KOPT-K1 (cell line): Measurements from ENCODE around the gene SALL3.
"Not testable (repeated sequence)": the region's sequence is repeated elsewhere in the genome, so short reads cannot be mapped to it uniquely, and the experiment has no call there.

Source experiments
- H3K27ac ChIP-seq: fragments of 200-600 bp; sonication (generic); 2 replicates; pipeline ENCODE4 v1.5.1; 2016; ENCODE audit warnings: antibody characterized with exemption, mild to moderate bottlenecking, low read depth, low read length; ENCODE audit not compliant: poor library complexity, severe bottlenecking
- H3K36me3 ChIP-seq: fragments of 200-600 bp; sonication (generic); 2 replicates; pipeline ENCODE4 v1.5.1; 2017; ENCODE audit warnings: antibody characterized with exemption, mild to moderate bottlenecking, low read length, moderate library complexity; ENCODE audit not compliant: insufficient read depth
- H3K9me3 ChIP-seq: fragments of 200-600 bp; sonication (generic); 2 replicates; pipeline ENCODE4 v1.5.1; 2017; ENCODE audit warnings: antibody characterized with exemption, low read length, mild to moderate bottlenecking; ENCODE audit not compliant: insufficient read depth, poor library complexity, severe bottlenecking

The SALL3 gene

DNA sequence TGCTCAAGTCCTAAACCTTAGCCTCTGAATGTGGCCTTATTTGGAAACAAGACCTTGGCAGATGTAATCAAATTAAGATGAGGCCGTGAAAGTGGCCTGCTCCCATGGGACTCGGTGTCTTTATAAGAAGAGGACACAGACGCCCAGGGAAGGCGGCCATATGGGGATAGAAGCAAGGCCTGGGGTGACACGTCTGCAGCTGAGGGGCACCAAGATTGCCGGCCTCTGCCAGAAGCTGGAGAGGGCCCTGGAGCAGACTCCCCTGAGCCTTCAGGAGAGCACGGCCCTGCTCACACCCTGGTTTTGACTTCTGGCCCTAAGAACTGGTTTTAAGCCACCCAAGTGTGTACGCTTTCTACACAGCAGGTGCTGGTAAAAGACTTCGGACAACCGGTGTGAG is 29.2 kb upstream of the SALL3 start:
- Histone ChIP-seq H3K9me3 (peaks cover 16% of the 10 kb centered on the region), H3K36me3 (no peaks in the 10 kb centered on the region), H3K27ac (no peak overlapping the region)

DNA sequence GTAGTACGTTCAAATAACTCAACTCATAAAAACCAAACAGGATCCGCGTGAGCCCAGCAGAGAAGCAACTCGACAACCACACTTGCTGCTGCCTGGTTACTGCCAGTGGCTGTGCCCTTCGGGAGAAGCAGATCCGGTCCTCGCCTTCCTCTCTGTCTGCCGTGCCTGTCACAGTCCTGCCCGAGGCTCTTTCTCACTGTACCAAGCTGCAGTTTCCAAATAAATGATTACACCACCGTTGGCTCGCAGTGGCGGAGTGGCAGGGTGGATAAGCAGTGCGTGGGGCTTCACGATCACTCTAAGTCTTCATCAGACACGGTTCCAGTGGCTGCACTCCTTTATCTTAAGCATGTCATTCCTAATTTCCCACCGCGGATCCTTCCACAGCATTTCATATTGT is 26.1 kb upstream of the SALL3 start:
- no peak overlapping the region for H3K27ac ChIP-seq
- no peaks in the 10 kb centered on the region for H3K36me3 ChIP-seq
- peaks cover 16% of the 10 kb centered on the region for H3K9me3 ChIP-seq

DNA sequence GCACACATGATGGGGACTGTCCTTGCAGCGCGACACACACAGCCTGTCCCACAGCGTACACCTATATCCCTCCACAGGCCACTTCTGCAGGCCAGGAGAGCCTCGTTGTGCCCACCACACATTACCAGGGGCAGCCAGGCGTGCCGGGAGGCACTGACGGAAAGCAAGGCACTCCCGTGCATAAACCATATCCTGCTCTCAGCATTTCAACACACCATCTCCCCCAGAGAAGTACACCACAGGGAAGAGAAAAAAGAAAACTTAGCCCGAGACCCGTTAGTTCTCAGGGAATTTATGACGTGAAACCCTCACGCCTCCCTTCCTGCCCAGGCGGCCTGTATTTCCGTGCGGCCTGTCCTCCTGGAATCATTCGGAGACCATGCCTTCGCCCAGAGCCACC is 24.6 kb upstream of the SALL3 start:
- no peak overlapping the region for H3K27ac ChIP-seq
- H3K36me3 ChIP-seq: no peaks in the 10 kb centered on the region
- peaks cover 16% of the 10 kb centered on the region for H3K9me3 ChIP-seq

DNA sequence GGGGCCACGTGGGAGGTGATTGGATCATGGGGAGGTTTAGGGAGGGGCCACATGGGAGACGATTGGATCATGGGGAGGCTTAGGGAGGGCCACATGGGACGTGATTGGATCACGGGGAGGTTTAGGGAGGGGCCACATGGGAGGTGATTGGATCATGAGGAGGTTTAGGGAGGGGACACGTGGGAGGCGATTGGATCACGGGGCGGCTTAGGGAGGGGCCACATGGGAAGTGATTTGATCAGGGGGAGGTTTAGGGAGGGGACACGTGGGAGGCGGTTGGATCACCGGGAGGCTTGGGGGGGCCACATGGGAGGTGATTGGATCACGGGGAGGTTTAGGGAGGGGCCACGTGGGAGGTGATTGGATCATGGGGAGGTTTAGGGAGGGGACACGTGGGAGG is 22.5 kb upstream of the SALL3 start:
- no peaks in the 10 kb centered on the region for H3K36me3 ChIP-seq
- no peak overlapping the region for H3K27ac ChIP-seq
- H3K9me3 ChIP-seq: peaks cover 5% of the 10 kb centered on the region

DNA sequence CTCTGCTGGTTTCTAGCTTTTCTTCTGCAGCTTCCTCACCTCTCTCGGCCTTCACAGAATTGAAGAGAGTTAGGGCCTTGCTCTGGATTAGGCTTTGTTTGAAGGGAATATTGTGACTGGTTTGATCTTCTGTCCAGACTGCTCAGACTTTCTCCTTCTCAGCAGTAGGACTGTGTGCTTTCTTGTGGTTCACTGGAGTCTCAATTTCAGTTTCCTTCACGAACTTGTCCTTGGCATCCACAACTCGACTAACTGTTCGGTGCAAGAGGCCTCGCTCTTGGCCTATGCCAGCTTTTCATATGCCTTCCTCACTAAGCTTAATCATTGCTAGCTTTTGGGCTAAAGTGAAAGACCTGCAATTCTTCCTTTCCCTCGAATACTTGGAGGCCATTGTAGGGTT is 18.9 kb upstream of the SALL3 start:
- Histone ChIP-seq H3K36me3 (no peaks in the 10 kb centered on the region), H3K27ac (no peak overlapping the region), H3K9me3 (no peaks in the 10 kb centered on the region)

DNA sequence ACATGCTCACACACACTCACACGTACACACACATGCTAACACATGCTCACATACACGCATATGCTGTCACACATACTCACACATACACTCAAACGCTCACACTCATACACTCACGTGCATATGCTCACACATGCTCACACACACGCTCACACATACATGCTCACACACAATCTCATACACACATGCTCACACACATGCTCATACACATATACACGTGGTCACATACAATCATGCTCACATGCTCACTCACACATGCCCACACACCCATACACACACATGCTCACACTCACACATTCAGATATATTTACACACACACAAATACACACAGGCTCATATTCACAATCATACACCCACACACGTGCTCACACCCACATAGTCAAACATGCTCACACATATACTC is 17.5 kb upstream of the SALL3 start:
- H3K9me3 ChIP-seq: no peaks in the 10 kb centered on the region
- no peaks in the 10 kb centered on the region for H3K36me3 ChIP-seq
- H3K27ac ChIP-seq: no peak overlapping the region

DNA sequence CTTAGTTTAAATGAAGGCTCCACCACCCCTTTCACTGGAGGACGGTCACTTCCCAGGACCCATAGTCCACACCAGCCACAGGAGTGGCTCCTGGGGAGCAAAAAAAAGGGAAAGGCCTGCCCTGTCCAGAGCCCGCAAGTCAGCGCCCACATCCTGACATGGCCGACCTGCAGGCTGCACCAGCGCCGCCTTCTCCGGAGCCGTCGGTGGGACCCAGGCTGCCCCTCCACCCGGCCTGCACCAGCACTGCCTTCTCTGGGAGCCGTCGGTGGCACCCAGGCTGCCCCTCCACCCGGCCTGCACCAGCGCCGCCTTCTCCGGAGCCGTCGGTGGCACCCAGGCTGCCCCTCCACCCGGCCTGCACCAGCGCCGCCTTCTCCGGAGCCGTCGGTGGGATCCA is 14.9 kb upstream of the SALL3 start:
- H3K27ac ChIP-seq, H3K9me3 ChIP-seq, H3K36me3 ChIP-seq: not testable (repeated sequence)

DNA sequence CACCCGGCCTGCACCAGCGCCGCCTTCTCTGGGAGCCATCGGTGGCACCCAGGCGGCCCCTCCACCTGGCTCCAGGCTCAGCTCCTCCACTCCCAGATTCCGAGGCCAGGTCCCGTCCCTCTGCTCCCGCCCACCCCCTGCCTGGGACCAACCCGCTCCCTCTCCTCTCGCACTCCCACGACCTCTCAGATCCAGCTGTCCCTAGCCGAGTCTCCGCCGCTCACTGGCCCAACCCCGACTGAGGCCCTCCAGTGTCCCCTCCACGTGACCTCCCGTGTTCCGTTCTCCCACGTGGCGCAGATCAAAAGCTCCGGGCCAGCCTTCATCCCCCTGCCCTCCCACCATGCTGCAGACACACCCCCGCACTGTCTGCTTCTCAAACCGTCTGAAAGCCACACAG is 14.4 kb upstream of the SALL3 start:
- H3K9me3 ChIP-seq: no peaks in the 10 kb centered on the region
- no peak overlapping the region for H3K27ac ChIP-seq
- no peaks in the 10 kb centered on the region for H3K36me3 ChIP-seq

DNA sequence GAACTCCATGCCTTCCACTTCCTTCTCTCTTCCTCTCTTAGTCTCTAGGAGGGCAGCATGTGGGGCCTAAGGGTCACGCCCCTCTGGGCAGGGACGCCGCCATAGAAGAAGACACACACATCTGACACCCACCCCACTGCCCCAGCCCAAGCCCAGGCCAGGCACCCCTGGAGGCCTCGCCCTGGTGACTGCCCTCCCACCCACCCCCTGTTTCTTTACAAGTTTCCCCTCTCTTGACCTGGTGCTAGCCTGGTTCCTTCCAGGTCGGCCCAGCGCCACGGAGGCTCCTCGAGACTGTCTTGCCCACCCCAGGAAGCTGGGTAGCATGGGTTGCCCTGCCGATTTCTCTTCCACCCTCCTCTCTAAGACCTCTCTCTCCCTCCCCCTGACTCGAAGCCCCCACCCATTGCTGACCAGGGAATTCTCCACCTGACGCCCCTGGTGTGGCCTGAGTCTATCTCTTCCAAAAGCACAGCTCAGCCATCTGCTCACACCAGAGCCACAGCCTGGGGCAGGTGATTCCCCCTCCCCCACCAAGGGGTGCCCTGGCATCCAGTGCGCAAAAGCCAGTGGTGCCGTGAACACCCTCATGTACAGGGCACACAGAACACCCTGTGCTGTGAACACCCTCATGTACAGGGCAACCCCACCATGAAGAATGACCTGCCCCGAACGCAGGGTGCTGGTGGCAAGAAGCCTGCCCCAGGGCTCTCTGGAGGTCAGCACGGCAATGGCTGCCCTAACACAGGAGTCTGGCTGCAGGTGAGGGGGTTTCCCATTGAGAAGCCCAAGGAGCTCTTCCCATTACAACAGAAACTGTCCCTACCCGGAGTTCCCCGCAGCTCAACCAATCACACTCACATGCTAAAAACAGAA is 13.5 kb upstream of the SALL3 start:
- Histone ChIP-seq H3K36me3 (no peaks in the 10 kb centered on the region), H3K27ac (no peak overlapping the region), H3K9me3 (no peaks in the 10 kb centered on the region)

DNA sequence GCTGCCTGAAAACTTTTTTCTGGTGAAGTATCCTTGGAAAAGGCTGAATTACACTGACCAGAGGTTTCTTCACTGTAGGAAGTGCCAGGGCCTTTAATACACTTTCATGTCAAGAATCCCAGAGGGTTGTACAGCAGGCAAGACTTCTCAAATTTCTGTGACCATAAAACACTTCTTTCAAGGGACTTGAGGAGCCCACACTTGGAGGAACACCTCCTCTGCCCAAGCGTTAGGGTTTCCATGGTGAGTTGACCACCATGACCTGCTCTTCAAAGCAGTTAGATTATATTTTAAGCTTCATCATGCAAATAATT is 12.9 kb upstream of the SALL3 start:
- Histone ChIP-seq H3K9me3 (no peaks in the 10 kb centered on the region), H3K27ac (no peak overlapping the region), H3K36me3 (no peaks in the 10 kb centered on the region)

DNA sequence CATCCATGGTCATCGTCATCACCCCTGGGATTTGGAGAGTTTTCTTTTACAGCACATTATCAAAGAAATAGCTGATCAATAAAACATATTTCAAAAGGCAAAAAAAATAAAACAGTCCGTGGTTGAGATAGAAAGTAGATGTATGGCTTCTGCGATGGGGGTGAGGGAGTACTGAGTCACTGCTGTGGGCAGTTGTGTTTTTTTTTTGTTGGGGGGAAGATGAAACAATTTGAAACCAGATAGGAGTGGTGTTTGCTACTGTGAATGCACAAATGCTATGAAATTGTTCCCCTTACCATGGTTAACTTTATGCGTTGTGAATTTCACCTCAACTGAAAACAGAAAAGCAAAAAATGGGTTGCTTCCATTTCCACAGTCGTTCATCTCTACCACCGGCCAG is 11.9 kb upstream of the SALL3 start:
- Histone ChIP-seq H3K9me3 (no peaks in the 10 kb centered on the region), H3K27ac (no peak overlapping the region), H3K36me3 (no peaks in the 10 kb centered on the region)

DNA sequence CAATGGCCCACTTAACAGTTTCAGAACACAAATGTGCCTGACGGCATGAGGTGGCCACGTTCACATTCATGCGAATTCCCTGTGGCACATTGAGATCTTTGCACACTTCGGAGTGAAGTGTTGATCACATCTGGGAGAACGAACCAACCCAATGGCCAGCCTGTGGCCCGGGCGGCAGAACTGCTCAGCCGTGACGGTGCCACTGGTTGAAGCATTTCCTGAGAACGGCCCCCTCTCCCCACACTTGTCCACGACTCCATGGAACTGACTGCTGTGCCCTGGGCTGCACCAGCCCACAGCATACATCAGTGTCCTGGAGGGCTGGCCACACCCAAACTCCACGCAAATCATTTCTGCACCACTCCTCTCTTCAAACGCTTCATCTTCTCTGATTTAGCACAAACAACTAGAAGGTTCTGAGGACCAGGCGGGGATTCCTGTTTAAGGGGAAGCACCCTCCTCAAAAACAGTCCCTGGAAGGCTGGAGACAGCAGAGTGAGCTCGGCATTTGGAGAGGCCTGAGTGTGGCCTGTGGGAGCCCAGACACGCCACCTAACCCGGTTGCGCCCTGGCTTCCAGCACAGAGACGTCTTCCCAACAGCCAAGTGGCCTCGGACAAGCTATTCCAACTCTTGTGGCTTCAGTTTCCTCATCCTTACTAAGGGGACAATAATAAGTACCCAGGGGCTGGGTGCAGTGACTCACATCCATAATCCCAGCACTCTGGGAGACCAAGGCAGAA is 9.9 kb upstream of the SALL3 start:
- H3K27ac ChIP-seq: no peak overlapping the region
- H3K36me3 ChIP-seq: no peaks in the 10 kb centered on the region
- no peaks in the 10 kb centered on the region for H3K9me3 ChIP-seq

DNA sequence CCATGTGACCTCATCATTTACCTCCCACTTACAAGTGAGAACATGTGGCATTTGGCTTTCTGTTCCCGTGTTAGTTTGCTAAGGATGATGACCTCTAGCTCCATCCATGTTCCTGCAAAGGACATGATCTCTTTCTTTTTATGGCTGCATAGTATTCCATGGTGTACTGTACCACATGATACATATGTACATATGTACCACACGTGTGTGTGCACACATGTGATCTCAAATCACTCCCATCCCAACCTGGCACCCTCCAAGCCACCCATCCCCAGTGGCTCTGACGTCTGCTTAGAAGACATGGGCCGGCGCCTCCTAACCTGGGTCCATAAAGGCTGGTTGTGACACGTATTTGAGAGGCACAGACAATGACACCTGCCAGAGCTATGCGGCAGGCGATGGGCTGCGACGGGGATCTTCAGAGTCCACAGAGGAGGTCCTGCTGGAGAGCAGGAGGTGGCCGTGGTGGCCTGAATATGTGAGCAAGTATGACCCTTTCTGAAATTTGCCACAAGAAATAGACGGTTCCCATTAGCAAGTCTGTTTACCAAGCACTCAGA is 8.8 kb upstream of the SALL3 start:
- H3K27ac ChIP-seq: no peak overlapping the region

DNA sequence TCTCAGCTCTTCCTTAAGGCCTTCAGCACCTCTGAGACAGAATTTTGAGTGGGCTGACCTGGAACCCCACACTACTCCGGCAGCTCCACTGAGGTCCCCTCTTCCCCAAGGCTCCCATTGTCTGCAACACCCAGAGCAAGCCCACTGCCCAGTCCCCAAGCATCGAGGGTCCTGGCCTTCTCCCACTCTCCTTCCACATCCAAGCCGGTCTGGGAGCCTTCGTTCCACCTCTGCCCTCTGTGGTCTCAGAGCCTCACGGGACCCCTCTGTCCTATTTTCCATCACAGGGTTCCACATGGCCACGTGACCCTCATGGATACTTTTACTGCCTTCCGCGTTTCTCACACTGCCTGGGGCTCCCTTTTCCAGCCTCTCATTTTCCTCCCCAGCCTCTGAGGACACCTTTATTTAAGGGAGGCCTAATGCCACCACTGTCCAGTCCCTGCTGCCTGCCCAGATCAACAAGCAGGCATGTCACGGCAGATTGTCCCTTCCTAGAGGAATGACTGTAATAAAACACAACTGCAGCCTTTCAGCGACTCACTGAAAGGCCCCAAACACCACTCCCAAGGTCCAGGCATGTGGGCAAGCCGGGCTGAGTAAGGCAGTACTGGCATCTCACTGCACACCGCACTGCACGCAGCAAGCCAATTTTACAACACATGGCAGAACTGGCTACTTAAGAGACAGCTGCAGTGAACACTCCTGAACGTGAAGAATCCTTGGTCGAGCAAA is 7.9 kb upstream of the SALL3 start:
- H3K27ac ChIP-seq: no peak overlapping the region
- H3K36me3 ChIP-seq: no peaks in the 10 kb centered on the region
- peaks cover 3% of the 10 kb centered on the region for H3K9me3 ChIP-seq

More for the DNA sequence above, 8.8 kb upstream of the SALL3 start:
- peaks cover 3% of the 10 kb centered on the region for H3K9me3 ChIP-seq
- no peaks in the 10 kb centered on the region for H3K36me3 ChIP-seq

DNA sequence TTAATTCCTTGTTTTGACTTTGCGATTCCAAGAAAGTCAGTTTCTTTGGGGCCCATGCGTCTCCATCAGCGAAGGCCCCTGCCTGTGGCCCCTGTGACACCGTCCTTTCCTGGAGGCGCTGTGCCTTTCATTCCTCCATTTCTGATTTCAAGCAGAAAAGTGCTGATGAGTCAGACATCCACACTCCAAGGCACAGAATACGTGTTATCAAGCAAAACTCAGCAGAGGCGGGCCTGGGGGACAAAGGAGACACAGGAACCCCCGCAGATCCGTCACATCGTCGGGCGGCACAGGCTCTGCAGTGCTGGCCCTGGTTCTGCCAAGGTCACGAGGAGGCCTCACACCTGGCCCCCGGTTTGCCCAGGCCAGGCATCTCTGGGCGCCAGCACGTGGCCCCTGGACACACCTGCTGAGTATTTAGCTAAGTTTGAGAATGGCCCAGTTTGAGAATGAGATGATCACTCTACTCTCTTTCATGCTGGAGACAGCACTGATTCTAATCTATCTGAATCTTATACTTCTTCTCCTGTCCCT is 7.2 kb upstream of the SALL3 start:
- no peak overlapping the region for H3K27ac ChIP-seq
- H3K36me3 ChIP-seq: no peaks in the 10 kb centered on the region

More for the DNA sequence above, 7.2 kb upstream of the SALL3 start:
- H3K9me3 ChIP-seq: peaks cover 4% of the 10 kb centered on the region
